ENCODE measurements around the gene RALB. TPM values are rescaled to one million over a fixed set of nuclear protein-coding genes. Genes with fewer than 3 reads are reported as not detected.
"Not testable (repeated sequence)": the region's sequence is repeated elsewhere in the genome, so short reads cannot be mapped to it uniquely, and the experiment has no call there.

Gene RALB
- total RNA-seq, 1 donor from 2014 or later, result 52.8 TPM

DNA sequence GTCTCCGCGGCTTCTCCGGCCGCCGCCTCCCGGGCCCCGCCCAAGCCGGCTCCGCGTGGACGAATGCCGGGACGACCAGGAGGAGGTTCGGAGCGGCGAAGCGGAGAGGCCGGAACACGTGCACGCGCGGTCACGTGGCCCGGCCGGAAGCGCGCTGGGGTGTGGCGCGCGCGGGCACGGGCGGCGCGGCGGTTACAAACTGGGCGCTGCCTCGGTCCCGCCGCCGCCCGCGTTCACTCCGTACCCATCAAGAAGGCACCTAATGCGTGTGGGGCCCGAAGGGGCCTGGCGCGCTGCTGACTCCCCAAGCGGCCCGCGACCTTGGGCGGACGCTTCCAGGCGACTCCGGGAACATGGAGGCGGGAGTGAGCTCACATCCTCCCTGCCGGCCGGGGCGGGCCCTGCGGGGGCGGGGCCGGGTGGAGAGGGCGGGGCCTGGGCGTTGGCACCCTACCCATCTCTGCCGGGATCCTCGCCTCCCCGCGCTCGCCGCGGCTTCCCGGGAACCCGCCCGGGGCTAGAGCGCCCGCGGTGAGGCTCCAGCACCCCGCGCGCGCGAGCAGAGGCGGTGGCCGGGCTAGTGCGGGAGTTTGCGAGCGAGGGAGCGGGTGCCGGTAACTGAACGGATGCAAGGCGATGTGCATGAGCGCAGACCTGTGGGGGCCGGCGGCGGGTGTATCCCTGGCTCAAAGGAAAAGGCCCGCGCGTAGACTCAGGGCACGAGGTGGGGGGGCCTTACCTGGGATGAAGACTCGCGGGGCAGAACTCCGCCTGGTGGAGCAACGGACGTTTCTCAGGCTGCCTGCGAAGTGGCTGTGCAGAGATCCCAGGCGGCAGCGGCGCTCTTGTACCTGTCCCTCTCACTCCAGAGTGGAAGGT, 29.4 kb upstream of the RALB start, which contains the start of gene TMEM185B:
Gene TMEM185B, minus strand, starts transcription at position 367 of the 879 bp plus-strand sequence. CDS start 424 bp downstream, outside the sequence.
- DNase-seq (ENCODE audit: low spot score), result peak; percentile 95
- ATAC-seq, result peak; percentile 98
- intact Hi-C loops (cut with DNase I), result no loop called here

DNA sequence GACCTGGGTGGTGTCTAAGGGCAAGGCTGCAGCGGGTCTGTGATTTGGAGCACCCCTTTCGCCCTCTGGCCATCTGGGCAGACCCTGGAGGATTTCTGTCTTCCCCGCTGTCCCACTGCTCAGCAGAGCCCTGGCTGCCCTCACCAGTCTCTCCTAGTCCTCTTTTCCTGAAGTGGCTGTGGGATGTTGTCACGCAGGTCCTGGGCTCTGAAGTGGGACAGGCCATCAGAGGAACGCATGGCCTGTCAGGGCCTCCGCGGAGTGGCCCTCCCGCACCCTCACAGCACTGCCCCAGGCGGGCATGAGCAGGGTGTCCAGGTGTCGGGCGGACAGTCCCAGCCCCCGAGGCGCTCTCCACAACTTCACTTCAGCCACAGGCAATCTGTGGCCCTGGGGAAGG, 28.4 kb upstream of the RALB start:
- DNase-seq (ENCODE audit: low spot score), result no peak
- ATAC-seq, result no peak
- intact Hi-C loops (cut with DNase I), result no loop called here

- DNase-seq (ENCODE audit: low spot score), result no peak
- intact Hi-C loops (cut with DNase I), result no loop called here
- ATAC-seq, result no peak
Observed at GRCh38 chr2:120224735-120225548, 27.7 kb upstream of the RALB start.

- DNase-seq (ENCODE audit: low spot score), result no peak
- intact Hi-C loops (cut with DNase I), result no loop called here
- no peak for ATAC-seq
Observed at GRCh38 chr2:120225549-120226065, 27.0 kb upstream of the RALB start.

DNA sequence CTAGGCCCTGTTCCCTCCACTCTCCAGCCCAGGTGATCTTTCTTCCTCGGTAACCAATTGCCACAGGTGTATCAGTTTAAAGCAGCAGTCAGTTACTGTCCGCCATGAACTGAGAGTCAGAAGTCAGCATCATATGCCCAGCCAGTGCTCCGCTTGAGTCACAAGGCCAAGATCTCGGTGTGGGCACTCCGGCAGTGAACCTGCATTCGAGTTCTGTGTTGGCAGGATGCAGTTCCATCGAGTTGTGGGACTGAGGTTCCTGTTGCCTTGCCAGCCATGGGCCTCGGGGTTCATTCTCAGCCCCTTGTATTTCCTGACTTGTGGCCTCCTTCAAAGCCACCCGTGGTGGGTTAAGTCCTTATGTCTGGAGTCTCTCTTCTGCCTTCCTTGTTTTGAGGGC, 26.3 kb upstream of the RALB start:
- DNase-seq (ENCODE audit: low spot score) (no peak), ATAC-seq (no peak)
- intact Hi-C loops (cut with DNase I), result no loop called here

GRCh38 chr2:120227111-120227991, 25.3 kb upstream of the RALB start:
- intact Hi-C loops (cut with DNase I), result no loop called here
- DNase-seq (ENCODE audit: low spot score), result no peak

GRCh38 chr2:120228503-120228902, 24.1 kb upstream of the RALB start:
- intact Hi-C loops (cut with DNase I), result no loop called here
- DNase-seq (ENCODE audit: low spot score), result no peak
- ATAC-seq, result no peak

More at GRCh38 chr2:120227111-120227991, 25.3 kb upstream of the RALB start:
- ATAC-seq, result no peak

GRCh38 chr2:120229341-120229740, 23.3 kb upstream of the RALB start:
- DNase-seq (ENCODE audit: low spot score) (no peak), ATAC-seq (no peak)
- intact Hi-C loops (cut with DNase I), result no loop called here

- intact Hi-C loops (cut with DNase I), result no loop called here
- peak; percentile 8 for ATAC-seq
- no peak for DNase-seq (ENCODE audit: low spot score)
Observed at GRCh38 chr2:120230515-120231471, 21.9 kb upstream of the RALB start.

- DNase-seq (ENCODE audit: low spot score) (no peak), ATAC-seq (no peak)
- intact Hi-C loops (cut with DNase I), result no loop called here
Observed at GRCh38 chr2:120231564-120231973, 21.1 kb upstream of the RALB start.

- ATAC-seq, result peak; percentile 81
- no peak for DNase-seq (ENCODE audit: low spot score)
- intact Hi-C loops (cut with DNase I), result no loop called here
Observed at GRCh38 chr2:120231974-120232635, 20.5 kb upstream of the RALB start.

GRCh38 chr2:120233292-120233691, 19.4 kb upstream of the RALB start:
- ATAC-seq (no peak), DNase-seq (ENCODE audit: low spot score) (no peak)
- intact Hi-C loops (cut with DNase I), result no loop called here

DNA sequence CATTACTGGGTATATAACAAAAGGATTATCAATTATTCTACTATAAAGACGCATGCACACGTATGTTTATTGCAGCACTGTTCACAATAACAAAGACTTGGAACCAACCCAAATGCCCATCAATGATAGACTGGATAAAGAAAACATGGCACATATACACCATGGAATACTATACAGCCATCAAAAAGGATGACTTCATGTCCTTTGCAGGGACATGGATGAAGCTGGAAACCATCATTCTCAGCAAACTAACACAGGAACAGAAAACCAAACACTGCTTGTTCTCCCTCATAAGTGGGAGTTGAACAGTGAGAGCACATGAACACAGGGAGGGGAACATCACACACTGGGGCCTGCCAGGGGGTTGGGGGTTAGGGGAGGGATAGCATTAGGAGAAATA, 17.5 kb upstream of the RALB start:
- intact Hi-C loops (cut with DNase I); DNase-seq (ENCODE audit: low spot score): not testable (repeated sequence)

GRCh38 chr2:120235681-120236080, 17.0 kb upstream of the RALB start:
- DNase-seq (ENCODE audit: low spot score) (no peak), ATAC-seq (no peak)
- intact Hi-C loops (cut with DNase I), result no loop called here

More for the DNA sequence above, 17.5 kb upstream of the RALB start:
- not testable (repeated sequence) for ATAC-seq

GRCh38 chr2:120236316-120236715, 16.3 kb upstream of the RALB start:
- ATAC-seq (no peak), DNase-seq (ENCODE audit: low spot score) (no peak)
- intact Hi-C loops (cut with DNase I), result no loop called here

DNA sequence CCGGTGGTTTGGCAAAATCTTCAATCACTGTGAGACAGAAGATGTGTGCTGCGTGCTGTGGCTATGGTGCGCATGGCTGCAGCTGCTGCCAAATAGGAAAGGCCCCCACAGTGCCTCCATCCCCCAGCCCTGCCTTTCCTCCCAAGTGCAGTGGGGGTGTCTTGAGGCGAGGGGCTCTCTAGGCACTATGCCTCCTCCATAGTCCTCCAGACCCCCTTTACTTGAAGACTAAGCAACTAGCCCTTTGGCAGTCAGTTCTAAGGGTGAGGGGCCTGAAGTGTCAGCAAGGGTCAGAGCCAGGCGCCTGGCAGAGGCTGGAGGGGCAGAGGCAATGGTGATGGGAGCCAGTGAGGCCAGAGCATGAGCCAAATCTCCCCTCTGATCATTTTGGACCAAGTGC, 15.9 kb upstream of the RALB start:
- intact Hi-C loops (cut with DNase I), result no loop called here
- DNase-seq (ENCODE audit: low spot score) (no peak), ATAC-seq (no peak)

GRCh38 chr2:120237491-120237902, 15.2 kb upstream of the RALB start:
- ATAC-seq, result no peak
- no peak for DNase-seq (ENCODE audit: low spot score)

More at GRCh38 chr2:120237491-120237902, 15.2 kb upstream of the RALB start:
- intact Hi-C loops (cut with DNase I), result no loop called here
